AG04450 (cell line): ENCODE measurements around the gene DPH1. TPM values are rescaled to one million over a fixed set of nuclear protein-coding genes. Genes with fewer than 3 reads are reported as not detected.

Experiments
- CTCF ChIA-PET: fragments of 300-600, 350-600 bp; formaldehyde crosslinking; extraction: SDS; loops from one replicate; lab custom pipeline; 2022; ENCODE audit warnings: antibody characterized with exemption, inconsistent platforms; lab: Charles Lee
- POLR2A ChIA-PET: fragments of 350-600 bp; formaldehyde crosslinking; extraction: SDS; loops from one replicate; lab custom pipeline; 2021; ENCODE audit warnings: antibody characterized with exemption, inconsistent platforms; lab: Yijun Ruan, JAX
- DNase-seq: peaks from one replicate; pipeline ENCODE4 v3.0.0-alpha.2; 2011; ENCODE audit warnings: low read depth, low spot score
- H3K27ac ChIP-seq: one replicate; pipeline ENCODE4 v1.5.1; 2012; ENCODE audit warnings: low read depth, low read length, control low read depth
- H3K27me3 ChIP-seq: one replicate; pipeline ENCODE4 v1.6.0; 2012; ENCODE audit warnings: low read length; ENCODE audit not compliant: control insufficient read depth, insufficient read depth
- H3K4me3 ChIP-seq: 2 replicates; pipeline ENCODE4 v1.5.1; 2011; ENCODE audit warnings: mild to moderate bottlenecking, low read depth, low read length, control low read depth
- H3K9me3 ChIP-seq: 2 replicates; pipeline ENCODE4 v1.5.1; 2012; ENCODE audit warnings: low read length; ENCODE audit not compliant: control insufficient read depth, insufficient read depth
- CTCF ChIP-seq: IDR thresholded peaks from 2 replicates; pipeline ENCODE4 v1.5.1; 2011; ENCODE audit warnings: low read depth, low read length, control low read depth, inconsistent platforms
- polyA plus RNA-seq: library from polyadenylated mRNA; depleted of rRNA; stranded (reverse); fragments of >200 nt; gene quantifications from 2 replicates; pipeline ENCODE4 v1.2.3, GENCODE V29; 2011

DPH1 gene
- polyA plus RNA-seq, 1 experiment: 25.3 TPM

GRCh38 chr17:2013994-2014317 is 16.0 kb upstream of the DPH1 start:
- Histone ChIP-seq H3K4me3 (no peak overlapping the region), H3K27ac (no peak overlapping the region), H3K27me3 (peaks cover 35% of the 10 kb centered on the region), H3K9me3 (peaks cover 9% of the 10 kb centered on the region; the same call in 1 of the 2 replicates)
- DNase-seq: no peak
- ChIA-PET CTCF (no interaction called here), POLR2A (no interaction called here)
- TF ChIP-seq CTCF: no peak

GRCh38 chr17:2015314-2015713 is 14.6 kb upstream of the DPH1 start:
- peaks cover 49% of the 10 kb centered on the region for H3K27me3 ChIP-seq
- no peak for TF ChIP-seq CTCF
- H3K4me3 ChIP-seq: no peak overlapping the region
- DNase-seq: no peak
- POLR2A ChIA-PET: no interaction called here
- CTCF ChIA-PET: interaction anchor here (0.6 kb wide), 1 partner anchor 1825 kb away, joined by 3 read pairs; no protein-coding TSS in a partner anchor
- peaks cover 9% of the 10 kb centered on the region; the same call in 1 of the 2 replicates for H3K9me3 ChIP-seq
- no peak overlapping the region for H3K27ac ChIP-seq

GRCh38 chr17:2016494-2016893 is 13.5 kb upstream of the DPH1 start:
- DNase-seq: no peak
- ChIA-PET POLR2A (no interaction called here), CTCF (no interaction called here)
- Histone ChIP-seq H3K9me3 (peaks cover 9% of the 10 kb centered on the region; the same call in 1 of the 2 replicates), H3K27ac (no peak overlapping the region), H3K4me3 (no peak overlapping the region), H3K27me3 (peaks cover 60% of the 10 kb centered on the region)
- no peak for TF ChIP-seq CTCF

- ChIA-PET POLR2A (no interaction called here), CTCF (no interaction called here)
Measured at GRCh38 chr17:2017274-2017941, 12.5 kb upstream of the DPH1 start.

More at GRCh38 chr17:2017274-2017941, 12.5 kb upstream of the DPH1 start:
- DNase-seq: no peak
- no peak for TF ChIP-seq CTCF
- no peak overlapping the region for H3K4me3 ChIP-seq
- H3K9me3 ChIP-seq: peaks cover 6% of the 10 kb centered on the region; the same call in 1 of the 2 replicates
- H3K27me3 ChIP-seq: peaks cover 64% of the 10 kb centered on the region
- no peak overlapping the region for H3K27ac ChIP-seq
